Measurements from ENCODE around the gene IPO4. TPM values are rescaled to one million over a fixed set of nuclear protein-coding genes. Genes with fewer than 3 reads are reported as not detected.

Gene IPO4, protein sequence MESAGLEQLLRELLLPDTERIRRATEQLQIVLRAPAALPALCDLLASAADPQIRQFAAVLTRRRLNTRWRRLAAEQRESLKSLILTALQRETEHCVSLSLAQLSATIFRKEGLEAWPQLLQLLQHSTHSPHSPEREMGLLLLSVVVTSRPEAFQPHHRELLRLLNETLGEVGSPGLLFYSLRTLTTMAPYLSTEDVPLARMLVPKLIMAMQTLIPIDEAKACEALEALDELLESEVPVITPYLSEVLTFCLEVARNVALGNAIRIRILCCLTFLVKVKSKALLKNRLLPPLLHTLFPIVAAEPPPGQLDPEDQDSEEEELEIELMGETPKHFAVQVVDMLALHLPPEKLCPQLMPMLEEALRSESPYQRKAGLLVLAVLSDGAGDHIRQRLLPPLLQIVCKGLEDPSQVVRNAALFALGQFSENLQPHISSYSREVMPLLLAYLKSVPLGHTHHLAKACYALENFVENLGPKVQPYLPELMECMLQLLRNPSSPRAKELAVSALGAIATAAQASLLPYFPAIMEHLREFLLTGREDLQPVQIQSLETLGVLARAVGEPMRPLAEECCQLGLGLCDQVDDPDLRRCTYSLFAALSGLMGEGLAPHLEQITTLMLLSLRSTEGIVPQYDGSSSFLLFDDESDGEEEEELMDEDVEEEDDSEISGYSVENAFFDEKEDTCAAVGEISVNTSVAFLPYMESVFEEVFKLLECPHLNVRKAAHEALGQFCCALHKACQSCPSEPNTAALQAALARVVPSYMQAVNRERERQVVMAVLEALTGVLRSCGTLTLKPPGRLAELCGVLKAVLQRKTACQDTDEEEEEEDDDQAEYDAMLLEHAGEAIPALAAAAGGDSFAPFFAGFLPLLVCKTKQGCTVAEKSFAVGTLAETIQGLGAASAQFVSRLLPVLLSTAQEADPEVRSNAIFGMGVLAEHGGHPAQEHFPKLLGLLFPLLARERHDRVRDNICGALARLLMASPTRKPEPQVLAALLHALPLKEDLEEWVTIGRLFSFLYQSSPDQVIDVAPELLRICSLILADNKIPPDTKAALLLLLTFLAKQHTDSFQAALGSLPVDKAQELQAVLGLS
- 10.0 to 32.3 TPM (median 18.6 TPM) in 3 replicates for polyA plus RNA-seq
- polyA plus RNA-seq (2011; ENCODE audit: low read depth) = 17.2 TPM
- polyA plus RNA-seq (2011; cell fraction: cytosol; rRNA removed) = 14.7 and 24.3 TPM in 2 replicates
- 39.3 and 44.4 TPM in 2 replicates for polyA plus RNA-seq (2011; cell fraction: nucleus; rRNA removed)
- 19.5 and 47.8 TPM in 2 replicates for polyA plus RNA-seq (2012; ENCODE audit: low replicate concordance)
- 18.4 to 111 TPM (median 34.8 TPM) in 3 replicates for polyA minus RNA-seq
- polyA minus RNA-seq (2011; cell fraction: cytosol; rRNA and poly(A)+ RNA removed) = 28.8 TPM
- polyA minus RNA-seq (2011; cell fraction: nucleus; rRNA and poly(A)+ RNA removed) = 32.2 and 32.7 TPM in 2 replicates

DNA sequence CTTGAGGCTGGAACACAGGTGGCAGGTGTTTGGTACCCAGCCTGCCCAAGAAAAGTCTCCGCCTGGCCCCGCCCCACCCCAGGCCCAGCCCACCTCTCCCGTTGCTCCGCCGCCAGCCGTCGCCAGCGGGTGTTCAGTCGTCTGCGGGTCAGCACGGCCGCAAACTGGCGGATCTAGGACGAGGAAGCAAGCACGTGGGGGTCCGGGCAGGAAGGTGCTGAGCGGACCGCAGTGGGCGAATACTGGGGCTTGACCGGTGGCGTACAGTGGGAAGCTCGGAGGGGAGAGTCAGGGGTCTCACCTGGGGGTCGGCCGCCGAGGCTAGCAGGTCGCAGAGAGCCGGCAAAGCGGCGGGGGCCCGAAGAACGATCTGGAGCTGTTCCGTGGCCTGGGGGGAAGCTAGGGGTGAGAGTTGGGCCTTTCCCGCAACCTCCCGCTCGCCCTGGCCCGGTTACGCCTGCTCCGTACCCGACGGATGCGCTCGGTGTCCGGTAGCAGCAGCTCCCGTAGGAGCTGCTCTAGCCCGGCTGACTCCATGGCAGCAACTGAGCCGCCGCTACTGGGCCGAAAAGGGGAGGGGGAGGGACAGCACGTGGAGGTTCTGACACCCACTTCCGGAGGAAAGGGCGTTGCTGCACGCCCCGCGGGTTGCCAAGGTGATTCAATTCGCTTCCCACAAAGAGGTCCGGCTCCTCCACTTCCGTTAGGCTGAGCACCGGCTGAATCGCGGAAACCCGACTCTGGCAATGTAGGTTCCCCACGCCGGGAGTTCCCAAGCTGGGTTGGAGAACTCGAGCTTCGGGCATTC is at the start of gene IPO4:
Gene IPO4, minus strand, starts transcription at position 566 of the 808 bp plus-strand sequence. Its CDS starts 29 bp downstream, at position 537.
- peak within 1 kb of the TSS; percentile 64 for H3K27ac ChIP-seq (ENCODE audit: control insufficient read depth, insufficient read depth, low read length)
- dilution Hi-C loops (cut with MboI; ENCODE audit: extremely low pct_ligation_motif_present, low sequenced_read_pairs) = no loop called here
- peak within 1 kb of the TSS; percentile 44 for H2AFZ ChIP-seq (ENCODE audit: control insufficient read depth, low read length)
- H3K9me3 ChIP-seq (ENCODE audit: control insufficient read depth, low read depth, low read length) = no peaks in the 10 kb centered on the region
- peaks cover 4% of the 10 kb centered on the region for H4K20me1 ChIP-seq (ENCODE audit: control insufficient read depth, extremely low read depth, insufficient read depth, low read length)
- peaks cover 15% of the 10 kb centered on the region for H3K4me1 ChIP-seq (ENCODE audit: control insufficient read depth, extremely low read depth, insufficient read depth, low read length)
- no peaks in the 10 kb centered on the region for H3K9me1 ChIP-seq (ENCODE audit: control insufficient read depth, extremely low read depth, insufficient read depth, low read length)
- H3K9ac ChIP-seq (ENCODE audit: control insufficient read depth, extremely low read depth, insufficient read depth, low read length) = peak within 1 kb of the TSS; percentile 86
- H3K4me2 ChIP-seq (ENCODE audit: control insufficient read depth, extremely low read depth, insufficient read depth, low read depth, low read length) = peak within 1 kb of the TSS; percentile 73
- DNase-seq (ENCODE audit: low read depth, low spot score) (peak; percentile 71), FAIRE-seq (no peak)
- peak within 1 kb of the TSS; percentile 76 to 89 (median 83) for H3K4me3 ChIP-seq (ENCODE audit: control insufficient read depth in 2 of 3, extremely low read depth in 1 of 3, insufficient read depth in 2 of 3, low read depth in 1 of 3, low read length in 3 of 3)
- H3K27me3 ChIP-seq (ENCODE audit: control insufficient read depth, extremely low read depth, insufficient read depth, low read length) = no peaks in the 10 kb centered on the region
- peaks cover 30% of the 10 kb centered on the region for H3K79me2 ChIP-seq (ENCODE audit: control insufficient read depth, insufficient read depth, low read length)
- H3K36me3 ChIP-seq (ENCODE audit: control insufficient read depth in 2 of 2, extremely low read depth in 1 of 2, insufficient read depth in 2 of 2, low read length in 2 of 2) = peaks cover 44 to 51% of the 10 kb centered on the region in 2 experiments
- TF ChIP-seq EZH2 (IDR thresholded peaks at IDR 0.05; ENCODE audit: low read length) = no peak
- TF ChIP-seq, protein P1, sequence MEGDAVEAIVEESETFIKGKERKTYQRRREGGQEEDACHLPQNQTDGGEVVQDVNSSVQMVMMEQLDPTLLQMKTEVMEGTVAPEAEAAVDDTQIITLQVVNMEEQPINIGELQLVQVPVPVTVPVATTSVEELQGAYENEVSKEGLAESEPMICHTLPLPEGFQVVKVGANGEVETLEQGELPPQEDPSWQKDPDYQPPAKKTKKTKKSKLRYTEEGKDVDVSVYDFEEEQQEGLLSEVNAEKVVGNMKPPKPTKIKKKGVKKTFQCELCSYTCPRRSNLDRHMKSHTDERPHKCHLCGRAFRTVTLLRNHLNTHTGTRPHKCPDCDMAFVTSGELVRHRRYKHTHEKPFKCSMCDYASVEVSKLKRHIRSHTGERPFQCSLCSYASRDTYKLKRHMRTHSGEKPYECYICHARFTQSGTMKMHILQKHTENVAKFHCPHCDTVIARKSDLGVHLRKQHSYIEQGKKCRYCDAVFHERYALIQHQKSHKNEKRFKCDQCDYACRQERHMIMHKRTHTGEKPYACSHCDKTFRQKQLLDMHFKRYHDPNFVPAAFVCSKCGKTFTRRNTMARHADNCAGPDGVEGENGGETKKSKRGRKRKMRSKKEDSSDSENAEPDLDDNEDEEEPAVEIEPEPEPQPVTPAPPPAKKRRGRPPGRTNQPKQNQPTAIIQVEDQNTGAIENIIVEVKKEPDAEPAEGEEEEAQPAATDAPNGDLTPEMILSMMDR (optimal IDR thresholded peaks at IDR 0.05 in 1 of 3, IDR thresholded peaks at IDR 0.05 in 1 of 3, conservative IDR thresholded peaks at IDR 0.05 in 1 of 3; ENCODE audit: extremely low read depth in 1 of 3, insufficient read depth in 2 of 3, low read length in 3 of 3) = no peak

DNA sequence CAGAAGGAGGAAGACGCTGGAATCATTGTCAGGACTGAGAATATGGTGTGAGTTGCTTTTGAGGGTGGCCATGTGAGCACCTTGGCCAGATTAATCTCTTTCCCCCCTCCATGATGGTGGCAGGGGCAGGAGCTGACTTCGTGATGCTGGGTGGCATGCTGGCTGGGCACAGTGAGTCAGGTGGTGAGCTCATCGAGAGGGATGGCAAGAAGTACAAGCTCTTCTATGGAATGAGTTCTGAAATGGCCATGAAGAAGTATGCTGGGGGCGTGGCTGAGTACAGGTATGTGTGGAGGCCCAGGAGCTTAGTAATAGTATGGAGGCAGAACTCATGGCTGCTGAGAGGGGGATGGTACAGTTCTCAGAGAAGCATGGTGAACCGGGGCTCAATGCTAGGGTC is 49.5 kb upstream of the IPO4 start:
- H3K9me1 ChIP-seq (ENCODE audit: control insufficient read depth, extremely low read depth, insufficient read depth, low read length) = no peaks in the 10 kb centered on the region
- H3K9ac ChIP-seq (ENCODE audit: control insufficient read depth, extremely low read depth, insufficient read depth, low read length) = no peak overlapping the region
- H3K36me3 ChIP-seq (ENCODE audit: control insufficient read depth in 2 of 2, extremely low read depth in 1 of 2, insufficient read depth in 2 of 2, low read length in 2 of 2) = peaks cover 25 to 58% of the 10 kb centered on the region in 2 experiments
- peaks cover 37% of the 10 kb centered on the region for H3K79me2 ChIP-seq (ENCODE audit: control insufficient read depth, insufficient read depth, low read length)
- no peak overlapping the region for H3K4me3 ChIP-seq (ENCODE audit: control insufficient read depth in 2 of 3, extremely low read depth in 1 of 3, insufficient read depth in 2 of 3, low read depth in 1 of 3, low read length in 3 of 3)
- dilution Hi-C loops (cut with MboI; ENCODE audit: extremely low pct_ligation_motif_present, low sequenced_read_pairs) = no loop called here
- no peak for TF ChIP-seq EZH2 (IDR thresholded peaks at IDR 0.05; ENCODE audit: low read length)
- TF ChIP-seq, protein P1 (optimal IDR thresholded peaks at IDR 0.05 in 1 of 3, IDR thresholded peaks at IDR 0.05 in 1 of 3, conservative IDR thresholded peaks at IDR 0.05 in 1 of 3; ENCODE audit: extremely low read depth in 1 of 3, insufficient read depth in 2 of 3, low read length in 3 of 3) = no peak
- peak overlapping the region; percentile 96 for H3K4me2 ChIP-seq (ENCODE audit: control insufficient read depth, extremely low read depth, insufficient read depth, low read depth, low read length)
- H3K4me1 ChIP-seq (ENCODE audit: control insufficient read depth, extremely low read depth, insufficient read depth, low read length) = peaks cover 55% of the 10 kb centered on the region
- H4K20me1 ChIP-seq (ENCODE audit: control insufficient read depth, extremely low read depth, insufficient read depth, low read length) = no peaks in the 10 kb centered on the region
- peak; percentile 26 for FAIRE-seq
- DNase-seq (ENCODE audit: low read depth, low spot score) = no peak
- no peak overlapping the region for H2AFZ ChIP-seq (ENCODE audit: control insufficient read depth, low read length)
- peak overlapping the region; percentile 61 for H3K27ac ChIP-seq (ENCODE audit: control insufficient read depth, insufficient read depth, low read length)
- no peaks in the 10 kb centered on the region for H3K9me3 ChIP-seq (ENCODE audit: control insufficient read depth, low read depth, low read length)
- no peaks in the 10 kb centered on the region for H3K27me3 ChIP-seq (ENCODE audit: control insufficient read depth, extremely low read depth, insufficient read depth, low read length)

Measured in keratinocyte (primary cell).